HL-60 (cell line): ENCODE results near the gene IGSF22.

Source experiments
- DNase-seq, 2 experiments: peaks; one replicate each; pipeline ENCODE4 v3.0.0-alpha.2; 2010 to 2020; ENCODE audit warnings: low read depth in 1 of 2, low spot score in 1 of 2
- H3K27ac ChIP-seq: fragments of 250-450 bp; sonication (Bioruptor Pico); replicated peaks from 2 replicates; pipeline ENCODE4 v1.5.1; 2020; ENCODE audit warnings: mild to moderate bottlenecking, moderate library complexity
- H3K27me3 ChIP-seq: fragments of 250-450 bp; sonication (Bioruptor Pico); 2 replicates; pipeline ENCODE4 v1.5.1; 2021; ENCODE audit warnings: mild to moderate bottlenecking, moderate library complexity; ENCODE audit not compliant: insufficient read depth, poor library complexity, severe bottlenecking
- H3K4me3 ChIP-seq: replicated peaks from 2 replicates; pipeline ENCODE4 v1.5.1; 2011; ENCODE audit warnings: mild to moderate bottlenecking, control low read depth, low read length; ENCODE audit not compliant: insufficient read depth
- CTCF ChIP-seq: IDR thresholded peaks from one replicate; pipeline ENCODE4 v1.5.1; 2011; ENCODE audit warnings: low read length, control low read depth, inconsistent platforms; ENCODE audit not compliant: insufficient read depth
- GABPA ChIP-seq: IDR thresholded peaks from 2 replicates; pipeline ENCODE4 v1.6.1; 2012; ENCODE audit warnings: low read depth
- POLR2AphosphoS5 ChIP-seq: IDR thresholded peaks from 2 replicates; pipeline ENCODE4 v1.6.1; 2012; ENCODE audit warnings: low read depth
- REST ChIP-seq: IDR thresholded peaks from 2 replicates; pipeline ENCODE4 v1.6.1; 2012; ENCODE audit warnings: low read depth; ENCODE audit not compliant: insufficient replicate concordance
- SPI1 ChIP-seq: IDR thresholded peaks from 2 replicates; pipeline ENCODE4 v1.6.1; 2012; ENCODE audit warnings: low read depth, mild to moderate bottlenecking, borderline replicate concordance

IGSF22 gene

GRCh38 chr11:18671246-18671645 lies 54.7 kb downstream of the IGSF22 start:
- TF ChIP-seq GABPA (no peak), CTCF (no peak), REST (no peak), SPI1 (no peak), POLR2AphosphoS5 (no peak)
- H3K27ac ChIP-seq: no peak overlapping the region
- DNase-seq: no peak
- no peak overlapping the region for H3K4me3 ChIP-seq
- no peaks in the 10 kb centered on the region for H3K27me3 ChIP-seq

- no peak for TF ChIP-seq CTCF
- TF ChIP-seq SPI1: no peak
- TF ChIP-seq REST: no peak
- TF ChIP-seq POLR2AphosphoS5: no peak
- Histone ChIP-seq H3K27ac (no peak overlapping the region), H3K27me3 (no peaks in the 10 kb centered on the region), H3K4me3 (no peak overlapping the region)
- no peak for DNase-seq
These were observed 56.3 kb downstream of the IGSF22 start for GRCh38 chr11:18669711-18670110.

GRCh38 chr11:18669219-18669596 lies 56.8 kb downstream of the IGSF22 start:
- TF ChIP-seq POLR2AphosphoS5: no peak
- no peak for TF ChIP-seq GABPA
- no peak for TF ChIP-seq REST
- no peak for TF ChIP-seq CTCF
- no peak for TF ChIP-seq SPI1
- DNase-seq: no peak
- no peak overlapping the region for H3K4me3 ChIP-seq
- H3K27ac ChIP-seq: no peak overlapping the region
- H3K27me3 ChIP-seq: no peaks in the 10 kb centered on the region
